Vein endothelial cell (primary cell): ENCODE results near the gene EDEM2. TPM values are rescaled to one million over a fixed set of nuclear protein-coding genes. Genes with fewer than 3 reads are reported as not detected.

Experiments used
- small RNA-seq: library from RNA; depleted of rRNA; stranded (forward); fragments of <200 nt; gene quantifications from one replicate; pipeline ENCODE3, GENCODE V24; 2012
- total RNA-seq: library from RNA; depleted of rRNA; stranded (reverse); fragments of >200 nt; gene quantifications from 2 replicates; pipeline ENCODE4 v1.2.3, GENCODE V29; 2012

EDEM2 gene
- 44.0 and 46.4 TPM in 2 replicates for total RNA-seq

GRCh38 chr20:35146920-35147574, at the start of gene EDEM2:
Gene EDEM2 (minus strand): TSS chr20:35147336. CDS start chr20:35147258, 78 bp downstream.

GRCh38 chr20:35171753-35172433, 24.8 kb upstream of the EDEM2 start, which contains the start of gene PROCR:
Gene PROCR (plus strand): TSS chr20:35172072. CDS start chr20:35172155, 83 bp downstream.

GRCh38 chr20:35092524-35093266, 54.4 kb downstream of the EDEM2 start, which contains the start of gene TRPC4AP:
Gene TRPC4AP (minus strand): TSS chr20:35092807. CDS start chr20:35092781, 26 bp downstream.

Small RNA genes within 50 kb of the gene (small RNA-seq; reads per million reads assigned to genes)
- not detected for gene RF00275
- gene RNA5SP483 = not detected

Other genes starting within 250 kb of the EDEM2 start
- gene GSS, start 191.5 kb downstream of the EDEM2 start, total RNA-seq = 53.8 and 53.9 TPM in 2 replicates
- not detected in 2 replicates for gene MYH7B, start 191.5 kb downstream of the EDEM2 start, total RNA-seq
- gene TRPC4AP, start 54.5 kb downstream of the EDEM2 start, total RNA-seq = 105 and 132 TPM in 2 replicates
- gene PROCR, start 24.7 kb upstream of the EDEM2 start, total RNA-seq = 243 and 351 TPM in 2 replicates
- gene MMP24, start 79.4 kb upstream of the EDEM2 start, total RNA-seq = 0.76 and 0.98 TPM in 2 replicates
- gene MMP24OS, start 130.8 kb upstream of the EDEM2 start, total RNA-seq = 12.5 and 14.0 TPM in 2 replicates
- 140 and 151 TPM in 2 replicates for gene EIF6, start 137.4 kb upstream of the EDEM2 start, total RNA-seq
- gene FAM83C, start 145.1 kb upstream of the EDEM2 start, total RNA-seq = not detected in 2 replicates